ENCODE measurements around the gene DIAPH2.
A peak's percentile ranks its signal among the peaks of the same experiment; 100 is the strongest.

DIAPH2 gene

DNA sequence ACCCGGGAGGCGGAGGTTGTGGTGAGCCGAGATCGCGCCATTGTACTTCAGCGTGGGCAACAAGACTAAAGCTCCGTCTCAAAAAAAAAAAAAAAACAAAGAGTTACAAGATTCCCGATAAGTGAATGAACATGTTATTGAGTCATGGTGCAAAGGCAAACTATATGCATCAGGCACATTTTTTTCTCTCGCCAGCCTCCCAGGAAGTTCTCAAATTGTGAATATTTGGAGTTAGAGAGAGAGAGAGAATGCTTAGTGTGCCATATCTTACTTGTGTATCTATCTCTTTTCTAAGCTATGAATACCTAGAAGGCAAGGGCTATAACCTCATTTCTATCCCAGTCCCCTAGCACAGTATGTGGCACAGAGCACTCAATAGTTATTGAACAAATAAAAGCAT, 599.9 kb downstream of the DIAPH2 start:
- H3K27ac ChIP-seq (ENCODE audit: low read depth, low read length) = no peak overlapping the region
- peaks cover 10% of the 10 kb centered on the region for H3K4me1 ChIP-seq (ENCODE audit: control insufficient read depth, insufficient read depth, low read length)
- H3K9ac ChIP-seq (ENCODE audit: low read length) = no peak overlapping the region
- H3K27me3 ChIP-seq (ENCODE audit: control insufficient read depth, insufficient read depth, low read length) = no peaks in the 10 kb centered on the region
- no peaks in the 10 kb centered on the region for H3K36me3 ChIP-seq (ENCODE audit: control insufficient read depth, insufficient read depth, low read length)
- H3K9me3 ChIP-seq (ENCODE audit: control insufficient read depth, insufficient read depth, low read depth, low read length) = no peaks in the 10 kb centered on the region
- H3K4me3 ChIP-seq (ENCODE audit: low read depth, low read length) = no peak overlapping the region

DNA sequence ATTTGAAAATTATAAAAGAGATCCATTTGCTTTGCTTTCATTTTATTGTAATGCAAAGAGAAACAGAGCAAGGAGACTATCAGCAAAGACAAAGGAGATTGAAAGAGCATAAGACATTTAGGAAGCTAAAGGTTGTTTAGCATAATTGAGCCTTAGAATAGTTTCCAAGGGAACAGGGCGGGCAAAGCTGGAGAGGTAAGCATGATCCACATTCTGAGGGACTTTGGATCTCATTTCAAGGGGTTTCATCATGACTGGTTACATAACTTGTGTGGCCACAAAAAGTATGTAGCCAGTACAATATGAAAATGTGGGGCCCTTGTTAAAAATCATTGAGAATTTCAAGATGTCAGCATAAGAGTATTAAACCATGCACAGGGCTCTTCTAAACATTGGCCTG, 605.6 kb downstream of the DIAPH2 start:
- Histone ChIP-seq H3K36me3 (ENCODE audit: control insufficient read depth, insufficient read depth, low read length) (no peaks in the 10 kb centered on the region), H3K4me3 (ENCODE audit: low read depth, low read length) (no peak overlapping the region), H3K9me3 (ENCODE audit: control insufficient read depth, insufficient read depth, low read depth, low read length) (no peaks in the 10 kb centered on the region), H3K9ac (ENCODE audit: low read length) (no peak overlapping the region), H3K27me3 (ENCODE audit: control insufficient read depth, insufficient read depth, low read length) (no peaks in the 10 kb centered on the region), H3K27ac (ENCODE audit: low read depth, low read length) (peak overlapping the region; percentile 81), H3K4me1 (ENCODE audit: control insufficient read depth, insufficient read depth, low read length) (peaks cover 19% of the 10 kb centered on the region)

DNA sequence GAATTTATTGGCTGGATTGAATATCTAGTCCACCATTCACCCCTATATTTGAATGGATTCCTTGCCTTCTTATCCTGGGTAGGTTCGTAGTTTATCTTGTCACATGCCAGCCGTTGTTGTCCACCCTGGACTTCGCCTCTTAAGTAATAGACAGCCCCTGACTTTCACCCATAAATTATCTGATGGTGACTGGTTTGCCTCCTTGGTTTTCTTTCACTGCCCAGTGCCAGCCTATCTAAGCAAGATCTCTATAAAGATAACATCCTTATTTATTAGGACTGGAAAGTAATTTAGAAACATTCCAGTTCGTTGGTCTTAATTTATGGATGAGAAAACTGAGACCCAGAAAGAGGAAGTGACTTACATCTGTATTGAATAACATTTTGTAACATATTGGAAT, 609.4 kb downstream of the DIAPH2 start:
- Histone ChIP-seq H3K27me3 (ENCODE audit: control insufficient read depth, insufficient read depth, low read length) (no peaks in the 10 kb centered on the region), H3K9me3 (ENCODE audit: control insufficient read depth, insufficient read depth, low read depth, low read length) (no peaks in the 10 kb centered on the region), H3K36me3 (ENCODE audit: control insufficient read depth, insufficient read depth, low read length) (no peaks in the 10 kb centered on the region), H3K4me3 (ENCODE audit: low read depth, low read length) (no peak overlapping the region), H3K4me1 (ENCODE audit: control insufficient read depth, insufficient read depth, low read length) (peaks cover 14% of the 10 kb centered on the region), H3K27ac (ENCODE audit: low read depth, low read length) (no peak overlapping the region), H3K9ac (ENCODE audit: low read length) (no peak overlapping the region)

GRCh38 chrX:97295954-97296353, 611.3 kb downstream of the DIAPH2 start:
- Histone ChIP-seq H3K36me3 (ENCODE audit: control insufficient read depth, insufficient read depth, low read length) (no peaks in the 10 kb centered on the region), H3K4me1 (ENCODE audit: control insufficient read depth, insufficient read depth, low read length) (no peaks in the 10 kb centered on the region), H3K27ac (ENCODE audit: low read depth, low read length) (no peak overlapping the region), H3K27me3 (ENCODE audit: control insufficient read depth, insufficient read depth, low read length) (no peaks in the 10 kb centered on the region), H3K4me3 (ENCODE audit: low read depth, low read length) (no peak overlapping the region), H3K9me3 (ENCODE audit: control insufficient read depth, insufficient read depth, low read depth, low read length) (no peaks in the 10 kb centered on the region), H3K9ac (ENCODE audit: low read length) (no peak overlapping the region)

GRCh38 chrX:97306771-97307470, 622.3 kb downstream of the DIAPH2 start:
- no peaks in the 10 kb centered on the region for H3K36me3 ChIP-seq (ENCODE audit: control insufficient read depth, insufficient read depth, low read length)
- no peak overlapping the region for H3K27ac ChIP-seq (ENCODE audit: low read depth, low read length)
- peaks cover 28% of the 10 kb centered on the region for H3K4me1 ChIP-seq (ENCODE audit: control insufficient read depth, insufficient read depth, low read length)
- no peaks in the 10 kb centered on the region for H3K9me3 ChIP-seq (ENCODE audit: control insufficient read depth, insufficient read depth, low read depth, low read length)
- no peak overlapping the region for H3K4me3 ChIP-seq (ENCODE audit: low read depth, low read length)
- no peaks in the 10 kb centered on the region for H3K27me3 ChIP-seq (ENCODE audit: control insufficient read depth, insufficient read depth, low read length)
- no peak overlapping the region for H3K9ac ChIP-seq (ENCODE audit: low read length)

DNA sequence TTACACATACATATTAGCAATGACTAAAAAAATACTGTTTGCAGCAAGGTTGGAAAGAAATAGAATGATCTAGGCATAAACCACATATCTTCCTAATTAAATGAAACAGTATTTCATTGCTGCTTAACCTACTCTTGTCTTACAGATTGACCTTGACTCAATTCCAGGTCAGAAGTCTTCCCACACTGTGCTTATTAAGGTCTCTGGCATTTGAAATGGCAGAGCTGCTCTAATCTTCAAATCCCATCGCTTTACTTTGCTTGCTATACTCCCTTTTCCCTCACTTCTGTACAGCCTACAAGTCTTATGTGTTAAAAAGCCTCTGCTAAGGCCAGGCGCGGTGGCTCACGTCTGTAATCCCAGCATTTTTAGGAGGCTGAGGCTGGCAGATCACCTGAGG, 623.5 kb downstream of the DIAPH2 start:
- Histone ChIP-seq H3K9me3 (ENCODE audit: control insufficient read depth, insufficient read depth, low read depth, low read length) (no peaks in the 10 kb centered on the region; the same call in 1 of the 2 replicates), H3K27me3 (ENCODE audit: control insufficient read depth, insufficient read depth, low read length) (no peaks in the 10 kb centered on the region), H3K36me3 (ENCODE audit: control insufficient read depth, insufficient read depth, low read length) (peaks cover 3% of the 10 kb centered on the region; the same call in 1 of the 2 replicates), H3K4me1 (ENCODE audit: control insufficient read depth, insufficient read depth, low read length) (peaks cover 28% of the 10 kb centered on the region), H3K9ac (ENCODE audit: low read length) (no peak overlapping the region), H3K27ac (ENCODE audit: low read depth, low read length) (no peak overlapping the region), H3K4me3 (ENCODE audit: low read depth, low read length) (no peak overlapping the region)

GRCh38 chrX:97309487-97310116, 625.0 kb downstream of the DIAPH2 start:
- H3K36me3 ChIP-seq (ENCODE audit: control insufficient read depth, insufficient read depth, low read length) = peaks cover 14% of the 10 kb centered on the region
- H3K9ac ChIP-seq (ENCODE audit: low read length) = peak overlapping the region; percentile 97
- 0 out of 2 replicates have a peak overlapping the region, but pooled peaks have one; percentile 90 for H3K4me3 ChIP-seq (ENCODE audit: low read depth, low read length)

GRCh38 chrX:97310373-97310772, 625.7 kb downstream of the DIAPH2 start:
- H3K4me1 ChIP-seq (ENCODE audit: control insufficient read depth, insufficient read depth, low read length) = peaks cover 31% of the 10 kb centered on the region
- peak overlapping the region; percentile 90 for H3K4me3 ChIP-seq (ENCODE audit: low read depth, low read length)
- no peaks in the 10 kb centered on the region for H3K27me3 ChIP-seq (ENCODE audit: control insufficient read depth, insufficient read depth, low read length)
- H3K36me3 ChIP-seq (ENCODE audit: control insufficient read depth, insufficient read depth, low read length) = peaks cover 21% of the 10 kb centered on the region
- H3K9me3 ChIP-seq (ENCODE audit: control insufficient read depth, insufficient read depth, low read depth, low read length) = no peaks in the 10 kb centered on the region; the same call in 1 of the 2 replicates
- H3K9ac ChIP-seq (ENCODE audit: low read length) = peak overlapping the region; percentile 97
- peak overlapping the region; percentile 98 for H3K27ac ChIP-seq (ENCODE audit: low read depth, low read length)

More at GRCh38 chrX:97309487-97310116, 625.0 kb downstream of the DIAPH2 start:
- Histone ChIP-seq H3K4me1 (ENCODE audit: control insufficient read depth, insufficient read depth, low read length) (peaks cover 28% of the 10 kb centered on the region), H3K27ac (ENCODE audit: low read depth, low read length) (peak overlapping the region; percentile 98), H3K9me3 (ENCODE audit: control insufficient read depth, insufficient read depth, low read depth, low read length) (no peaks in the 10 kb centered on the region; the same call in 1 of the 2 replicates), H3K27me3 (ENCODE audit: control insufficient read depth, insufficient read depth, low read length) (no peaks in the 10 kb centered on the region)

DNA sequence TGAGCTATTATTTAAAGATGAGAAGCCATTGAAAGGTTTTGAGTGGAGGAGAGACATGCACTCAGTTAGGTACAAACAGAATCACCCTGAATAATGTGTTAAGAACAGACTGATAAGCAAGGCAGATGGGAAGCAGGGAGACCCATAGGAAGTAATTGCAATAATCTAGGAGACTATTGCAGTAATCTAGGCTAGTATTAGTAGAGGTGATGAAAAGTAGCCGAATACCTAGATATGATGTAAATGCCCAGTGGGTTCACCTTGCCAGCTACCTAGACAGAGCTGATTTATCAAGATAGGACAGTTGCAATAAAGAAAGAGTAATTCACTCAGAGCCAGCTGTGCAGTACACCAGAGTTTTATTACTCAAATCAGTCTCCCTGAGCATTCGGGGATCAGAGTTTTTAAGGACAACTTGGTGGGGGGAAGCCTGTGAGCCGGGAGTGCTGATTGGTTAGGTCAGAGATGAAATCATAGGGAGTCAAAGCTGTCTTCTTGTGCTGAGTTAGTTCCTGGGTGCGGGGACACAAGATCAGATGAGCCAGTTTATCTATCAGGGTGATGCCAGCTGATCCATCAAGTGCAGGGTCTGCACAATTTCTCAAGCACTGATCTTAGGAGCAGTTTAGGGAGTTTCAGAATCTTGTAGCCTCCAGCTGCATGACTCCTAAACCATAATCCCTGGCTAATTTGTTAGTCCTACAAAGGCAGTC, 626.6 kb downstream of the DIAPH2 start:
- Histone ChIP-seq H3K36me3 (ENCODE audit: control insufficient read depth, insufficient read depth, low read length) (peaks cover 29% of the 10 kb centered on the region), H3K9ac (ENCODE audit: low read length) (peak overlapping the region; percentile 97), H3K4me1 (ENCODE audit: control insufficient read depth, insufficient read depth, low read length) (peaks cover 28% of the 10 kb centered on the region), H3K4me3 (ENCODE audit: low read depth, low read length) (peak overlapping the region; percentile 90), H3K27me3 (ENCODE audit: control insufficient read depth, insufficient read depth, low read length) (no peaks in the 10 kb centered on the region), H3K9me3 (ENCODE audit: control insufficient read depth, insufficient read depth, low read depth, low read length) (no peaks in the 10 kb centered on the region; the same call in 1 of the 2 replicates), H3K27ac (ENCODE audit: low read depth, low read length) (peak overlapping the region; percentile 98)

DNA sequence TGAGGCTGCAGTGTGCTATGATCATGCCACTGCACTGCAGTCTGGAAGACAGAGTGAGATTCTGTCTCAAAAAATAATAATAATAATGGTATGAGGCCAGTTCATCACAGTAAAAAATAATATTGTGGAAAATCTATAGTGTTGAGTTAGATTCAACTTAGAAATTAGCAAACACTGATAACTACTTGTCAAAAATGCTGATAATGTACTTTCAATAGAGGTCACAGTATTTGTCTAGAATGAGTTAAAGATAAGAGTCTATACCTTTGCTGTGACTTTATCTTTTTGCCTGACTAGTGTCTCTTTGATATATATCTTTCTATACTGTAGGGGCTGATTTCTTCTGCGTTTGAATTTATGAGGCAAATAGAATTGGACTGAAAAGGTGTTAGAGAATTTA, 629.7 kb downstream of the DIAPH2 start:
- no peaks in the 10 kb centered on the region for H3K27me3 ChIP-seq (ENCODE audit: control insufficient read depth, insufficient read depth, low read length)
- H3K36me3 ChIP-seq (ENCODE audit: control insufficient read depth, insufficient read depth, low read length) = peaks cover 53% of the 10 kb centered on the region
- no peak overlapping the region for H3K27ac ChIP-seq (ENCODE audit: low read depth, low read length)
- H3K9ac ChIP-seq (ENCODE audit: low read length) = no peak overlapping the region
- no peak overlapping the region for H3K4me3 ChIP-seq (ENCODE audit: low read depth, low read length)
- H3K9me3 ChIP-seq (ENCODE audit: control insufficient read depth, insufficient read depth, low read depth, low read length) = no peaks in the 10 kb centered on the region; the same call in 1 of the 2 replicates
- H3K4me1 ChIP-seq (ENCODE audit: control insufficient read depth, insufficient read depth, low read length) = peaks cover 19% of the 10 kb centered on the region

DNA sequence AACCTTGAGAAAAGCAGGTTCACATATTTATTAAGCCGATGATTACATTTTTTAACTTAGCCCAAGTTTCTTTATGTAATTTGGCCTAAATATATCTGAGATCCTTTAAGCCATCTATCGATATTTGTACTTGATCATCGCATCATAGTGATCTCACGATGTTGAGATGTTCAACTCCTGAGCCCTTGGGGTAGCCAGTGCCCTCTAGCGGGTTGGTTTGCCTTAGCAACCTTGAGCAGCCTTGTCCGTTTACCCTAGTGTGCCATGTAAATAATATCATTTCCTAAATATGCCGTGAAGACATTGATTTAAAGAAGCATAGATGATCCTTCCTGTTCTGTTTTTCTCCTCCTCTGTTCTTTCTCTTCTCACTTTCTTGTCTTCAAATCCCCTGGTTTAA, 631.3 kb downstream of the DIAPH2 start:
- no peak overlapping the region for H3K9ac ChIP-seq (ENCODE audit: low read length)
- no peaks in the 10 kb centered on the region for H3K27me3 ChIP-seq (ENCODE audit: control insufficient read depth, insufficient read depth, low read length)
- no peak overlapping the region for H3K4me3 ChIP-seq (ENCODE audit: low read depth, low read length)
- peaks cover 53% of the 10 kb centered on the region for H3K36me3 ChIP-seq (ENCODE audit: control insufficient read depth, insufficient read depth, low read length)
- H3K9me3 ChIP-seq (ENCODE audit: control insufficient read depth, insufficient read depth, low read depth, low read length) = no peaks in the 10 kb centered on the region; the same call in 1 of the 2 replicates
- no peak overlapping the region for H3K27ac ChIP-seq (ENCODE audit: low read depth, low read length)
- peaks cover 10% of the 10 kb centered on the region; the same call in 1 of the 2 replicates for H3K4me1 ChIP-seq (ENCODE audit: control insufficient read depth, insufficient read depth, low read length)

Data from HUES6 (cell line).